IPS-18a (cell line): ENCODE measurements around the gene ERVW-1.
A peak's percentile ranks its signal among the peaks of the same experiment; 100 is the strongest.

Source experiments
- H3K27ac ChIP-seq: one replicate; pipeline ENCODE4 v1.5.1; 2013; ENCODE audit warnings: low read length
- H3K27me3 ChIP-seq: one replicate; pipeline ENCODE4 v1.6.1; 2013; ENCODE audit warnings: mild to moderate bottlenecking, low read length; ENCODE audit not compliant: control insufficient read depth, insufficient read depth
- H3K36me3 ChIP-seq: one replicate; pipeline ENCODE4 v1.6.1; 2013; ENCODE audit warnings: low read depth, low read length; ENCODE audit not compliant: control insufficient read depth
- H3K4me1 ChIP-seq: one replicate; pipeline ENCODE4 v1.6.1; 2013; ENCODE audit warnings: low read depth, low read length; ENCODE audit not compliant: control insufficient read depth
- H3K4me3 ChIP-seq: one replicate; pipeline ENCODE4 v1.5.1; 2013; ENCODE audit warnings: low read length
- H3K9ac ChIP-seq: one replicate; pipeline ENCODE4 v1.6.1; 2013; ENCODE audit warnings: mild to moderate bottlenecking, low read length, moderate library complexity
- H3K9me3 ChIP-seq: one replicate; pipeline ENCODE4 v1.6.1; 2013; ENCODE audit warnings: low read depth, low read length; ENCODE audit not compliant: control insufficient read depth

The ERVW-1 gene

DNA sequence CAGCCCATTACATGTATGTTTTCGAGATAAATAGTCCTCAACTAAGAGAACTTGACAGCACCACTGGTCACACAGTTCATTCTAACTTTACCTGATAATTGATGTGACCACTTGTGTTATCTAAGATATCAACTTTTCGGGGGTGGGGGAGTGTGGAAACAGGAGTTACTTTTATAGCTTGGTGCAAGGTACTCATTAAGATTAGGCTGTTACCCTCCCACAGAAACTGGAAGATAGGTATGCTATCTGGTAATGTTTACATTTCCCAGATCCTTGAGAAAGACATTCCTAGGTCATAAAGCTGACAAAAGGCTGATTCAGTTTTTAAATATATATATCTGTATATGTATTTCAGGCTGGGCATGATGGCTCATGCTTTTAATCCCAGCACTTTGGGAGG lies 11.1 kb downstream of the ERVW-1 start:
- Histone ChIP-seq H3K27ac (no peak overlapping the region), H3K9me3 (no peaks in the 10 kb centered on the region)

DNA sequence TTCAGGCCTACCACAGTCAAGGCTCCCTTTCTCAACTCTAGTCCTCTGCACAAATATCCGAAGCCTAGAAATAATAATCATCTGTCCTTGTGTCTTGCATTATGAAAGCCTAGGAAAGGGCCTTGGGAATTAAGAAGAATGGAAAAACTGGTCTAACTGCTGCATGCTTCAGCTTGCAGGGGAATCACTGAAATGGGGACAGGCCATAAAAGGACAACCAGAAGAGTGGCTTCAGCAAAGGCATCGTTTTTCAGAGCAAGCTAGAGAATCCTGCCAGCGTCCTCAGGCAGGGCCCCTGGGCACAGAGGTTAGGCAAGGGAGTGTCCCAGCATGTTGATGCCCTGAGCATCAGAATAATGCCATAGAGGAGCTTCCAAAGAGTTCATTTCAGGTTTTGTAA lies 13.2 kb downstream of the ERVW-1 start:
- Histone ChIP-seq H3K9ac (no peak overlapping the region), H3K4me1 (no peaks in the 10 kb centered on the region), H3K27ac (no peak overlapping the region), H3K4me3 (no peak overlapping the region), H3K27me3 (no peaks in the 10 kb centered on the region), H3K36me3 (no peaks in the 10 kb centered on the region), H3K9me3 (no peaks in the 10 kb centered on the region)

More for the DNA sequence above, 11.1 kb downstream of the ERVW-1 start:
- no peaks in the 10 kb centered on the region for H3K4me1 ChIP-seq
- no peak overlapping the region for H3K4me3 ChIP-seq
- no peaks in the 10 kb centered on the region for H3K36me3 ChIP-seq
- H3K9ac ChIP-seq = no peak overlapping the region
- no peaks in the 10 kb centered on the region for H3K27me3 ChIP-seq

- no peak overlapping the region for H3K27ac ChIP-seq
- peaks cover 3% of the 10 kb centered on the region for H3K36me3 ChIP-seq
- H3K9ac ChIP-seq = no peak overlapping the region
Measured at GRCh38 chr7:92462560-92462959, 15.2 kb downstream of the ERVW-1 start.

DNA sequence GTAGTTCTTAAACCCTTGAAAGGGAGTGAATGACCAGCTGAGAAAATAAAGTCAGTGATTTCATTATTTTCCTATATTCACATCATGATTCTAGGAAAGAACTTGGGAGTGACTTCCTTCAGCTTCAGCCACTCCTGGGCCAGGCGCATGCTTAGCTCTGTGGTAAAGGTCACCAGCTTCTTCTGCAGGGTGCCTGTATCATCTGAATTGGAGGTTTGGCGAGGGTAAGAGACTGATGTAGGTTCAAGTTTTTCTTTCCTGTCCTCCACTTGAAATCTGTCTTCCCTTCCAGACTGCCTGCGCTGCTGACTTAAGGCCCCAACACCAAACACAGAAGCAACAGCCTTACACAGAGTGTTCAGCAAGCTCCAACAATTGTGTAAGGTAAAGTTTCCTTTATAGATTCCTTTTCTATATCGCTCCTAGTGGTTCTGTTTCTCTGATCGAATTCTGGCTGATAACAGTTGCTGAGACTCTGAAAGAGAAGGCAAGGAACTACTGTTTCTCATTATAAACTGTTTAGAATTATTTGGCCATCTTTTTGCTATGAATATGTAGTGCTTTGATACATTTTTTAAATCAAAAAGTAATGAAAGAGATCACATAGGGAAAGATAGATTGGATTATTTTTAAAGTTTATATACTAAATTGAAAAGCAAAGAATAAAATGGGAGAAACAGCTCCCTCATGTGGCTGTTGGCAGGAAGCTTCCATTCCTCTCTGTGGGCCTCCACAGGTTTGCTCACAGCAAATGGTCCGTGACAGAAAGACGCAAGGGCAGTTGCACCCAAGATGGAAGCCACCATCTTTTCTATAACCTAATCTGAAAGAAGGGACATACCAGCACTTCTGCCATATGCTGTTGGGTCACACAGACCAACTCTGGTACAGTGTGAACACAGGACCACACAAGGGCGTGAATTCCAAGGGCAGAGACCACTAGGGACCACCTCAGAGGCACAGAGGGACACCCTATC lies 16.4 kb downstream of the ERVW-1 start:
- H3K27me3 ChIP-seq = no peaks in the 10 kb centered on the region
- H3K9ac ChIP-seq = no peak overlapping the region
- no peak overlapping the region for H3K4me3 ChIP-seq
- no peak overlapping the region for H3K27ac ChIP-seq
- H3K4me1 ChIP-seq = no peaks in the 10 kb centered on the region
- no peaks in the 10 kb centered on the region for H3K9me3 ChIP-seq
- H3K36me3 ChIP-seq = peaks cover 8% of the 10 kb centered on the region

More at GRCh38 chr7:92462560-92462959, 15.2 kb downstream of the ERVW-1 start:
- no peaks in the 10 kb centered on the region for H3K9me3 ChIP-seq
- H3K27me3 ChIP-seq = no peaks in the 10 kb centered on the region
- H3K4me1 ChIP-seq = no peaks in the 10 kb centered on the region
- no peak overlapping the region for H3K4me3 ChIP-seq

DNA sequence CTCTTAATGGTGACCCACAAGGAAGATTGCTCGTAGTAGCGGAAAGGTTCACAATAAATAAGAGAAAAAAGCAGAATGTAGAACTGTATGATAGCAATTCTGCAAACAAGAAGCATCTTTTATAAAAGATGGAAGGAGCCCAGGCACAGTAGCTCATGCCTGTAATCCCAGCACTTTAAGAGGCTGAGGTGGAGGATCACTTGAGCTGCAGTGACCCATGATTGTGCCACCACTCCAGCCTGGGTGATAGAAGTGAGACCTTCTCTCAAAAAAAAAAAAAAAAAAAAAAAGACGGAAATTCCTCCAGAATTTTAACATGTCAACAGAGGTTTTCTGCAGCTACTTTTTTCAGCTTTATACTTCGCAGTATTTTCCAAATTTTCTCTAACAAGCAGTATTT lies 17.2 kb downstream of the ERVW-1 start:
- no peaks in the 10 kb centered on the region for H3K9me3 ChIP-seq
- no peak overlapping the region for H3K27ac ChIP-seq
- no peaks in the 10 kb centered on the region for H3K4me1 ChIP-seq
- H3K4me3 ChIP-seq = no peak overlapping the region
- no peaks in the 10 kb centered on the region for H3K27me3 ChIP-seq
- no peak overlapping the region for H3K9ac ChIP-seq
- peaks cover 16% of the 10 kb centered on the region for H3K36me3 ChIP-seq

DNA sequence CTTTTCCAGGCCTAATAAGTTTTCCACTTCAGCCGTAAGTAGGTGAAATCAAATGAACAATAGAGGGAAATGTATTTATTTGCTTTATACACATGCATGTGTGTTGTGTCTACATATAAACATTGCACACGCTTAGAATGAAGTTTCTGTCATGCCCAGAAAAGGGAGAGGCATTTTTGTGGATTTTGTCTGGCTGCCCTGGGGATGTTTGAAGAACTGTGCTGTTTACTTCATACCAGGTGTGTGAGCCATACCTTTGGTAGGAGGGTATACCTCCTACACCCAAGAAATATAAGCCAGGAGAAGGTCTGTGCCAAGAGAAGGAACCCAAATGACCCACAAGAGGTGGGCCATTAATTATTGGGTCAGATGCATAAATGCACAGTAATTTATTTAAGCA lies 17.6 kb downstream of the ERVW-1 start:
- no peaks in the 10 kb centered on the region for H3K9me3 ChIP-seq
- no peaks in the 10 kb centered on the region for H3K4me1 ChIP-seq
- no peak overlapping the region for H3K4me3 ChIP-seq
- no peak overlapping the region for H3K27ac ChIP-seq
- H3K9ac ChIP-seq = no peak overlapping the region
- peaks cover 20% of the 10 kb centered on the region for H3K36me3 ChIP-seq
- H3K27me3 ChIP-seq = no peaks in the 10 kb centered on the region

GRCh38 chr7:92456236-92456635 lies 21.5 kb downstream of the ERVW-1 start:
- H3K27ac ChIP-seq = no peak overlapping the region
- no peak overlapping the region for H3K4me3 ChIP-seq
- no peaks in the 10 kb centered on the region for H3K9me3 ChIP-seq
- H3K36me3 ChIP-seq = peaks cover 59% of the 10 kb centered on the region
- H3K9ac ChIP-seq = no peak overlapping the region
- no peaks in the 10 kb centered on the region for H3K27me3 ChIP-seq
- H3K4me1 ChIP-seq = no peaks in the 10 kb centered on the region

DNA sequence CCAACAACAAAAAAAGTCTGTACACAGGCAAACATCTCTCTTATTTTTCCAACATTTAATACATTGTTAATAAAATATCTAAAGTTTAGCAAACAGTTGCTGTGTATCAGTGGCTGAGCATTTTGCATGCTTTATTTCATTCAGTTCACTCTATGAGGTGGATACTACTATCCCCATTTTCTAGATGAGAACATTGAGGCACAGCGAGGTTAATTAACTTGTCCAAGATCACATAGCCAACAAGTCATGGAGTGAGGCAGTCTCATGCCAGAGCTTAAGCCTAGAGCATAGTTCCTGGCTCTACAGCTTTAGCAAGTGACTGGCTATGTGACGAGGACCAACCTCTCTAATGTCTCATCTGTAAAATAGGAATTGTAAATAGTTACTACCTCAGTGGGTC lies 26.1 kb downstream of the ERVW-1 start:
- H3K27me3 ChIP-seq = no peaks in the 10 kb centered on the region
- peaks cover 3% of the 10 kb centered on the region for H3K4me1 ChIP-seq
- H3K4me3 ChIP-seq = no peak overlapping the region
- no peaks in the 10 kb centered on the region for H3K9me3 ChIP-seq
- H3K9ac ChIP-seq = no peak overlapping the region
- peaks cover 74% of the 10 kb centered on the region for H3K36me3 ChIP-seq
- no peak overlapping the region for H3K27ac ChIP-seq

- Histone ChIP-seq H3K36me3 (peaks cover 40% of the 10 kb centered on the region), H3K4me3 (peak overlapping the region; percentile 70), H3K27ac (no peak overlapping the region), H3K9me3 (no peaks in the 10 kb centered on the region), H3K27me3 (no peaks in the 10 kb centered on the region), H3K4me1 (peaks cover 3% of the 10 kb centered on the region), H3K9ac (peak overlapping the region; percentile 83)
Measured at GRCh38 chr7:92448205-92448747, 29.5 kb downstream of the ERVW-1 start.

- peak within 1 kb of the TSS; percentile 70 for H3K4me3 ChIP-seq
- peak within 1 kb of the TSS; percentile 83 for H3K9ac ChIP-seq
- no peaks in the 10 kb centered on the region for H3K27me3 ChIP-seq
- peaks cover 3% of the 10 kb centered on the region for H3K4me1 ChIP-seq
- no peaks in the 10 kb centered on the region for H3K9me3 ChIP-seq
- H3K36me3 ChIP-seq = peaks cover 33% of the 10 kb centered on the region
- H3K27ac ChIP-seq = peak within 1 kb of the TSS; percentile 70
Measured at GRCh38 chr7:92447345-92448204, 30.2 kb downstream of the ERVW-1 start, which contains the start of gene GATAD1. Gene GATAD1 (plus strand): TSS chr7:92447482. CDS start chr7:92447730, 248 bp downstream.

- Histone ChIP-seq H3K27me3 (no peaks in the 10 kb centered on the region), H3K4me1 (peaks cover 3% of the 10 kb centered on the region), H3K27ac (no peak overlapping the region), H3K9me3 (no peaks in the 10 kb centered on the region), H3K36me3 (peaks cover 26% of the 10 kb centered on the region), H3K4me3 (peak overlapping the region; percentile 70), H3K9ac (peak overlapping the region; percentile 83)
Measured at GRCh38 chr7:92446869-92447344, 30.8 kb downstream of the ERVW-1 start.
